GM23338 (cell line): ENCODE results near the gene CTDNEP1. TPM values are rescaled to one million over a fixed set of nuclear protein-coding genes. Genes with fewer than 3 reads are reported as not detected.

Experiments used
- ATAC-seq: fragments of 200-7000 bp; cut with Tn5 transposase; 3 replicates; pipeline ENCODE4 v1.9.1; 2020
- DNase-seq: peaks from one replicate; pipeline ENCODE4 v3.0.0-alpha.2; 2015; ENCODE audit warnings: low spot score
- H2AFZ ChIP-seq: fragments of 200-600 bp; sonication (generic); 2 replicates; pipeline ENCODE4 v1.8.0; 2016; ENCODE audit warnings: antibody characterized with exemption, mild to moderate bottlenecking, moderate library complexity
- H3F3A ChIP-seq: fragments of 200-600 bp; sonication (generic); replicated peaks from 2 replicates; pipeline ENCODE4 v1.8.0; 2017; ENCODE audit warnings: antibody characterized with exemption, mixed run types, low read depth
- H3K27ac ChIP-seq: fragments of 200-600 bp; sonication (generic); 2 replicates; pipeline ENCODE4 v1.6.1; 2016; ENCODE audit warnings: low read depth
- H3K27me3 ChIP-seq: fragments of 200-600 bp; sonication (generic); 2 replicates; pipeline ENCODE4 v1.8.0; 2016; ENCODE audit warnings: mild to moderate bottlenecking, mixed run types, moderate library complexity; ENCODE audit not compliant: insufficient read depth
- H3K36me3 ChIP-seq: fragments of 200-600 bp; sonication (generic); 2 replicates; pipeline ENCODE4 v1.8.0; 2016; ENCODE audit warnings: mild to moderate bottlenecking; ENCODE audit not compliant: insufficient read depth
- H3K4me1 ChIP-seq: fragments of 200-600 bp; sonication (generic); 2 replicates; pipeline ENCODE4 v1.8.0; 2016; ENCODE audit warnings: mild to moderate bottlenecking, moderate library complexity; ENCODE audit not compliant: insufficient read depth
- H3K4me2 ChIP-seq: fragments of 200-600 bp; sonication (generic); 2 replicates; pipeline ENCODE4 v1.7.1; 2017; ENCODE audit warnings: mixed run types
- H3K4me3 ChIP-seq: fragments of 200-600 bp; sonication (generic); 2 replicates; pipeline ENCODE4 v1.6.1; 2016; ENCODE audit warnings: mixed run types
- H3K79me2 ChIP-seq: fragments of 200-600 bp; sonication (generic); replicated peaks from 2 replicates; pipeline ENCODE4 v1.8.0; 2017; ENCODE audit warnings: mild to moderate bottlenecking; ENCODE audit not compliant: insufficient read depth
- H3K9me2 ChIP-seq: fragments of 200-600 bp; sonication (generic); 2 replicates; pipeline ENCODE4 v1.8.0; 2017; ENCODE audit not compliant: insufficient read depth
- H4K20me1 ChIP-seq: fragments of 200-600 bp; sonication (generic); replicated peaks from 2 replicates; pipeline ENCODE4 v1.8.0; 2017; ENCODE audit warnings: mild to moderate bottlenecking; ENCODE audit not compliant: insufficient read depth
- H3K27ac Mint-ChIP-seq: 2 replicates; pipeline ENCODE4 v1.8.0; 2020; ENCODE audit warnings: inconsistent platforms, mild to moderate bottlenecking, moderate library complexity, mixed read lengths
- H3K27me3 Mint-ChIP-seq: 3 replicates; pipeline ENCODE4 v1.8.0; 2022; ENCODE audit warnings: low read depth, mild to moderate bottlenecking, moderate library complexity, mixed read lengths, inconsistent platforms; ENCODE audit not compliant: insufficient read depth, poor library complexity
- H3K36me3 Mint-ChIP-seq: 3 replicates; pipeline ENCODE4 v1.8.0; 2021; ENCODE audit warnings: low read depth, mild to moderate bottlenecking, inconsistent platforms, moderate library complexity, mixed read lengths
- H3K4me1 Mint-ChIP-seq: 3 replicates; pipeline ENCODE4 v1.8.0; 2020; ENCODE audit warnings: mild to moderate bottlenecking, inconsistent platforms, mixed read lengths
- H3K4me3 Mint-ChIP-seq: 3 replicates; pipeline ENCODE4 v1.8.0; 2021; ENCODE audit warnings: moderate library complexity, mild to moderate bottlenecking, inconsistent platforms, mixed read lengths
- H3K9me3 Mint-ChIP-seq: 3 replicates; pipeline ENCODE4 v1.8.0; 2020; ENCODE audit warnings: moderate library complexity, mild to moderate bottlenecking, inconsistent platforms, mixed read lengths
- CREB1 ChIP-seq: fragments of 250-450 bp; sonication (Bioruptor Pico); IDR thresholded peaks from 2 replicates; pipeline ENCODE4 v1.5.0; 2020; ENCODE audit warnings: low read depth, mild to moderate bottlenecking, moderate library complexity
- EZH2 ChIP-seq: fragments of 200-600 bp; sonication (generic); IDR thresholded peaks from one replicate; pipeline ENCODE4 v1.8.0; 2017; ENCODE audit warnings: antibody characterized with exemption, mild to moderate bottlenecking, low read depth; ENCODE audit not compliant: unreplicated experiment
- JUNB ChIP-seq: IDR thresholded peaks from one replicate; pipeline ENCODE4 v1.6.1; 2016; ENCODE audit warnings: antibody characterized with exemption; ENCODE audit not compliant: unreplicated experiment
- POLR2AphosphoS5 ChIP-seq: IDR thresholded peaks from 2 replicates; pipeline ENCODE4 v1.6.1; 2016; ENCODE audit warnings: antibody characterized with exemption, low read depth
- polyA plus RNA-seq: library from polyadenylated mRNA; unstranded; fragments of >200 nt; fragmentation: Nextera tagmentation; extraction: Ambion mirVana; gene quantifications from 2 replicates; pipeline ENCODE4 v1.2.1, GENCODE V29; 2016
- total RNA-seq: library from RNA; depleted of rRNA; stranded (reverse); fragments of >200 nt; shearing (Covaris generic); gene quantifications from 2 replicates; pipeline ENCODE4 v1.2.3, GENCODE V29; 2014
- TF ChIP-seq, protein P1 (sequence below): IDR thresholded peaks from 2 replicates; pipeline ENCODE4 v1.6.1; 2016; ENCODE audit warnings: antibody characterized with exemption
- TF ChIP-seq, protein P2 (sequence below): fragments of 250-450 bp; sonication (Bioruptor Pico); IDR thresholded peaks from 2 replicates; pipeline ENCODE4 v1.5.0; 2020; ENCODE audit warnings: mild to moderate bottlenecking, moderate library complexity
- TF ChIP-seq, protein P3 (sequence below), 2 experiments: fragments of 200-600 bp in 1 of 2; sonication (generic) in 1 of 2; conservative IDR thresholded peaks; 2 replicates each; pipeline versions ENCODE4 v1.5.1 to v1.6.1; 2016 to 2017; ENCODE audit warnings: antibody characterized with exemption in 2 of 2, low read depth in 2 of 2, mild to moderate bottlenecking in 2 of 2, moderate library complexity in 1 of 2

Gene CTDNEP1
- total and polyA plus RNA-seq, 2 experiments from 2014 or later: 48.1 to 93.4 TPM

DNA sequence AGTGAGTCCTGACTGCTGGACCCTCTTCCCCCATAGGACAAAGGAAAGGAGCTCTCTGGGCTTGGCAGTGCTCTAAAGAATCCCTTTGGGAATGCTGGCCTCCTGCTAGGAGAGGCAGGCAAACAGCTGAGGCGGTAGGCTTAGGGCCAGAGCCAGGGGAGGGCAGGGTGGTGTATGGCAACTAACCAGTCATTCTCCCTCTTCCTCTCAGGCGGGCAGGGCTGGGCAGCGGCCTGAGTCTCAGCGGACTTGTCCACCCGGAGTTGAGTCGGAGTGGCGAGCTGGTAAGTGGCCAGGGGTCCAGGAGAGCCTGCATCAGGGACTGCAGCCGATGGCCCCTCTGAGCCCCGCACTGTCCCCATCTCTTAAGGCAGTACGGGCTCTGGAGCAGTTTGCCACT lies 27.4 kb downstream of the CTDNEP1 start:
- Histone ChIP-seq H3K36me3 (peaks cover 11% of the 10 kb centered on the region; the same call in 1 of the 2 replicates), H3K4me1 (peaks cover 12% of the 10 kb centered on the region), H3K4me3 (no peak overlapping the region), H3K9me2 (no peaks in the 10 kb centered on the region), H3K27me3 (no peaks in the 10 kb centered on the region), H3K27ac (no peak overlapping the region), H2AFZ (no peak overlapping the region), H3K79me2 (no peaks in the 10 kb centered on the region; the same call in 1 of the 2 replicates), H3K4me2 (no peak overlapping the region), H3F3A (peaks cover 17% of the 10 kb centered on the region), H4K20me1 (peaks cover 37% of the 10 kb centered on the region)
- Mint-ChIP-seq H3K36me3 (peaks cover 79% of the 10 kb centered on the region), H3K4me1 (peaks cover 20% of the 10 kb centered on the region), H3K4me3 (no peak overlapping the region; the same call in 2 of the 3 replicates), H3K27me3 (peaks cover 45% of the 10 kb centered on the region), H3K27ac (peak overlapping the region; percentile 17; the same call in 1 of the 2 replicates), H3K9me3 (no peaks in the 10 kb centered on the region; the same call in 2 of the 3 replicates)
- ATAC-seq: no peak
- TF ChIP-seq CREB1: no peak
- TF ChIP-seq EZH2: no peak
- TF ChIP-seq, protein P1, sequence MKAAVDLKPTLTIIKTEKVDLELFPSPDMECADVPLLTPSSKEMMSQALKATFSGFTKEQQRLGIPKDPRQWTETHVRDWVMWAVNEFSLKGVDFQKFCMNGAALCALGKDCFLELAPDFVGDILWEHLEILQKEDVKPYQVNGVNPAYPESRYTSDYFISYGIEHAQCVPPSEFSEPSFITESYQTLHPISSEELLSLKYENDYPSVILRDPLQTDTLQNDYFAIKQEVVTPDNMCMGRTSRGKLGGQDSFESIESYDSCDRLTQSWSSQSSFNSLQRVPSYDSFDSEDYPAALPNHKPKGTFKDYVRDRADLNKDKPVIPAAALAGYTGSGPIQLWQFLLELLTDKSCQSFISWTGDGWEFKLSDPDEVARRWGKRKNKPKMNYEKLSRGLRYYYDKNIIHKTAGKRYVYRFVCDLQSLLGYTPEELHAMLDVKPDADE: no peak
- no peak for TF ChIP-seq POLR2AphosphoS5
- no peak for TF ChIP-seq JUNB
- TF ChIP-seq, protein P2, sequence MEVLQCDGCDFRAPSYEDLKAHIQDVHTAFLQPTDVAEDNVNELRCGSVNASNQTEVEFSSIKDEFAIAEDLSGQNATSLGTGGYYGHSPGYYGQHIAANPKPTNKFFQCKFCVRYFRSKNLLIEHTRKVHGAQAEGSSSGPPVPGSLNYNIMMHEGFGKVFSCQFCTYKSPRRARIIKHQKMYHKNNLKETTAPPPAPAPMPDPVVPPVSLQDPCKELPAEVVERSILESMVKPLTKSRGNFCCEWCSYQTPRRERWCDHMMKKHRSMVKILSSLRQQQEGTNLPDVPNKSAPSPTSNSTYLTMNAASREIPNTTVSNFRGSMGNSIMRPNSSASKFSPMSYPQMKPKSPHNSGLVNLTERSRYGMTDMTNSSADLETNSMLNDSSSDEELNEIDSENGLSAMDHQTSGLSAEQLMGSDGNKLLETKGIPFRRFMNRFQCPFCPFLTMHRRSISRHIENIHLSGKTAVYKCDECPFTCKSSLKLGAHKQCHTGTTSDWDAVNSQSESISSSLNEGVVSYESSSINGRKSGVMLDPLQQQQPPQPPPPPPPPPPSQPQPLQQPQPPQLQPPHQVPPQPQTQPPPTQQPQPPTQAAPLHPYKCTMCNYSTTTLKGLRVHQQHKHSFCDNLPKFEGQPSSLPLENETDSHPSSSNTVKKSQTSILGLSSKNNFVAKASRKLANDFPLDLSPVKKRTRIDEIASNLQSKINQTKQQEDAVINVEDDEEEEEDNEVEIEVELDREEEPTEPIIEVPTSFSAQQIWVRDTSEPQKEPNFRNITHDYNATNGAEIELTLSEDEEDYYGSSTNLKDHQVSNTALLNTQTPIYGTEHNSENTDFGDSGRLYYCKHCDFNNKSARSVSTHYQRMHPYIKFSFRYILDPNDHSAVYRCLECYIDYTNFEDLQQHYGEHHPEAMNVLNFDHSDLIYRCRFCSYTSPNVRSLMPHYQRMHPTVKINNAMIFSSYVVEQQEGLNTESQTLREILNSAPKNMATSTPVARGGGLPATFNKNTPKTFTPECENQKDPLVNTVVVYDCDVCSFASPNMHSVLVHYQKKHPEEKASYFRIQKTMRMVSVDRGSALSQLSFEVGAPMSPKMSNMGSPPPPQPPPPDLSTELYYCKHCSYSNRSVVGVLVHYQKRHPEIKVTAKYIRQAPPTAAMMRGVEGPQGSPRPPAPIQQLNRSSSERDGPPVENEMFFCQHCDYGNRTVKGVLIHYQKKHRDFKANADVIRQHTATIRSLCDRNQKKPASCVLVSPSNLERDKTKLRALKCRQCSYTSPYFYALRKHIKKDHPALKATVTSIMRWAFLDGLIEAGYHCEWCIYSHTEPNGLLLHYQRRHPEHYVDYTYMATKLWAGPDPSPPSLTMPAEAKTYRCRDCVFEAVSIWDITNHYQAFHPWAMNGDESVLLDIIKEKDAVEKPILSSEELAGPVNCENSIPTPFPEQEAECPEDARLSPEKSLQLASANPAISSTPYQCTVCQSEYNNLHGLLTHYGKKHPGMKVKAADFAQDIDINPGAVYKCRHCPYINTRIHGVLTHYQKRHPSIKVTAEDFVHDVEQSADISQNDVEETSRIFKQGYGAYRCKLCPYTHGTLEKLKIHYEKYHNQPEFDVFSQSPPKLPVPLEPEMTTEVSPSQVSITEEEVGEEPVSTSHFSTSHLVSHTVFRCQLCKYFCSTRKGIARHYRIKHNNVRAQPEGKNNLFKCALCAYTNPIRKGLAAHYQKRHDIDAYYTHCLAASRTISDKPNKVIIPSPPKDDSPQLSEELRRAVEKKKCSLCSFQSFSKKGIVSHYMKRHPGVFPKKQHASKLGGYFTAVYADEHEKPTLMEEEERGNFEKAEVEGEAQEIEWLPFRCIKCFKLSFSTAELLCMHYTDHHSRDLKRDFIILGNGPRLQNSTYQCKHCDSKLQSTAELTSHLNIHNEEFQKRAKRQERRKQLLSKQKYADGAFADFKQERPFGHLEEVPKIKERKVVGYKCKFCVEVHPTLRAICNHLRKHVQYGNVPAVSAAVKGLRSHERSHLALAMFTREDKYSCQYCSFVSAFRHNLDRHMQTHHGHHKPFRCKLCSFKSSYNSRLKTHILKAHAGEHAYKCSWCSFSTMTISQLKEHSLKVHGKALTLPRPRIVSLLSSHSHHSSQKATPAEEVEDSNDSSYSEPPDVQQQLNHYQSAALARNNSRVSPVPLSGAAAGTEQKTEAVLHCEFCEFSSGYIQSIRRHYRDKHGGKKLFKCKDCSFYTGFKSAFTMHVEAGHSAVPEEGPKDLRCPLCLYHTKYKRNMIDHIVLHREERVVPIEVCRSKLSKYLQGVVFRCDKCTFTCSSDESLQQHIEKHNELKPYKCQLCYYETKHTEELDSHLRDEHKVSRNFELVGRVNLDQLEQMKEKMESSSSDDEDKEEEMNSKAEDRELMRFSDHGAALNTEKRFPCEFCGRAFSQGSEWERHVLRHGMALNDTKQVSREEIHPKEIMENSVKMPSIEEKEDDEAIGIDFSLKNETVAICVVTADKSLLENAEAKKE (CRISPR knock-in tag): no peak
- TF ChIP-seq, protein P3, sequence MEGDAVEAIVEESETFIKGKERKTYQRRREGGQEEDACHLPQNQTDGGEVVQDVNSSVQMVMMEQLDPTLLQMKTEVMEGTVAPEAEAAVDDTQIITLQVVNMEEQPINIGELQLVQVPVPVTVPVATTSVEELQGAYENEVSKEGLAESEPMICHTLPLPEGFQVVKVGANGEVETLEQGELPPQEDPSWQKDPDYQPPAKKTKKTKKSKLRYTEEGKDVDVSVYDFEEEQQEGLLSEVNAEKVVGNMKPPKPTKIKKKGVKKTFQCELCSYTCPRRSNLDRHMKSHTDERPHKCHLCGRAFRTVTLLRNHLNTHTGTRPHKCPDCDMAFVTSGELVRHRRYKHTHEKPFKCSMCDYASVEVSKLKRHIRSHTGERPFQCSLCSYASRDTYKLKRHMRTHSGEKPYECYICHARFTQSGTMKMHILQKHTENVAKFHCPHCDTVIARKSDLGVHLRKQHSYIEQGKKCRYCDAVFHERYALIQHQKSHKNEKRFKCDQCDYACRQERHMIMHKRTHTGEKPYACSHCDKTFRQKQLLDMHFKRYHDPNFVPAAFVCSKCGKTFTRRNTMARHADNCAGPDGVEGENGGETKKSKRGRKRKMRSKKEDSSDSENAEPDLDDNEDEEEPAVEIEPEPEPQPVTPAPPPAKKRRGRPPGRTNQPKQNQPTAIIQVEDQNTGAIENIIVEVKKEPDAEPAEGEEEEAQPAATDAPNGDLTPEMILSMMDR (conservative IDR thresholded peaks at IDR 0.05; ENCODE audit: low read depth in 2 of 2): no peak
- DNase-seq: no peak
